Tibial artery (tissue), 4 donors: ENCODE results near the gene EHD4.

Source experiments
- DNase-seq, 2 donors: peaks; one replicate each; pipeline ENCODE4 v3.0.0-alpha.2; 2019
- H3K27ac ChIP-seq, 2 donors: fragments of 200-600 bp; sonication (generic) in 1 of 2; 1 replicate in 1 of 2; 2 replicates in 1 of 2; pipeline ENCODE4 v1.5.1; 2018 to 2019; ENCODE audit warnings: mild to moderate bottlenecking in 1 of 2
- H3K27me3 ChIP-seq, 2 donors: fragments of 200-600 bp; sonication (generic) in 1 of 2; one replicate each; pipeline versions ENCODE4 v1.5.1 to v1.6.0; 2016 to 2019
- H3K36me3 ChIP-seq, 3 donors: fragments of 200-600 bp; sonication (generic) in 2 of 3; one replicate each; pipeline ENCODE4 v1.5.1; 2016 to 2019; ENCODE audit warnings: mild to moderate bottlenecking in 2 of 3
- H3K4me1 ChIP-seq, 4 donors: fragments of 200-600 bp; sonication (generic) in 2 of 4; 1 replicate in 3 of 4; 2 replicates in 1 of 4; pipeline ENCODE4 v1.5.1; 2016 to 2019
- H3K4me3 ChIP-seq, 2 donors: fragments of 200-600 bp; sonication (generic) in 1 of 2; 1 replicate in 1 of 2; 2 replicates in 1 of 2; pipeline ENCODE4 v1.5.1; 2018 to 2019; ENCODE audit warnings: mild to moderate bottlenecking in 2 of 2
- H3K9me3 ChIP-seq, 3 donors: fragments of 200-600 bp; sonication (generic) in 1 of 3; one replicate each; pipeline ENCODE4 v1.5.1; 2016 to 2019
- intact Hi-C: fragments of 100-400 bp; cut with DNase I; formaldehyde crosslinking; loops from one replicate; pipeline ENCODE4 v1.15.0; 2023; ENCODE audit warnings: low total_unique reads
- TF ChIP-seq, protein P1 (sequence below), 2 experiments: fragments of 200-600 bp in 1 of 2; fragments of 450-650 bp in 1 of 2; IDR thresholded peaks; one replicate each; pipeline ENCODE4 v1.5.1; 2017 to 2019; ENCODE audit warnings: antibody characterized with exemption in 2 of 2, mild to moderate bottlenecking in 1 of 2, moderate library complexity in 1 of 2

EHD4 gene

DNA sequence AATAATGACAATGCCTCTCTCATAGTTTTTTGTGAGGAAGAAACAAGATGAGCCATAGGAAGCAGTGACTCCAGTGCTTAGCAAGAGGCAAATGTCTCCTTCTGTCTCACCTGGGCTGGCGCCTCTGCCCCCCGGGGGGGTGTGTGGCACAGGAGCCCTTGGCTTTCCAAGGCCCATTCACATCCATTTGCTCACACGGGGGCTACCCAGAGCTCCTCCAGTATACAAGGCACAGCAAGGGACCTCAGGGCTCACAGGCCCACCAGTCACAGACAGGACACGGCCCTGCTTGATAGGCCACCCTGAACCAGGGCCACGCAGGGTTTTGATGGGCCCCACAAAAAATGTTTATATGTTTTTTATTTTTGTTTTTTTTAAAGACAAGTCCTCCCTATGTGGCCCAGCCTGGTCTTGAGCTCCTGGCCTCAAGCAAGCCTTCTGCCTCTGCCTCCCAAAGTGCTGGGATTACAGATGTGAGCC lies 21.9 kb upstream of the EHD4 start:
- Histone ChIP-seq H3K27ac (no peak overlapping the region), H3K4me3 (no peak overlapping the region), H3K36me3 (no peaks in the 10 kb centered on the region), H3K4me1 (no peaks in the 10 kb centered on the region), H3K9me3 (no peaks in the 10 kb centered on the region), H3K27me3 (no peaks in the 10 kb centered on the region)
- TF ChIP-seq, protein P1, sequence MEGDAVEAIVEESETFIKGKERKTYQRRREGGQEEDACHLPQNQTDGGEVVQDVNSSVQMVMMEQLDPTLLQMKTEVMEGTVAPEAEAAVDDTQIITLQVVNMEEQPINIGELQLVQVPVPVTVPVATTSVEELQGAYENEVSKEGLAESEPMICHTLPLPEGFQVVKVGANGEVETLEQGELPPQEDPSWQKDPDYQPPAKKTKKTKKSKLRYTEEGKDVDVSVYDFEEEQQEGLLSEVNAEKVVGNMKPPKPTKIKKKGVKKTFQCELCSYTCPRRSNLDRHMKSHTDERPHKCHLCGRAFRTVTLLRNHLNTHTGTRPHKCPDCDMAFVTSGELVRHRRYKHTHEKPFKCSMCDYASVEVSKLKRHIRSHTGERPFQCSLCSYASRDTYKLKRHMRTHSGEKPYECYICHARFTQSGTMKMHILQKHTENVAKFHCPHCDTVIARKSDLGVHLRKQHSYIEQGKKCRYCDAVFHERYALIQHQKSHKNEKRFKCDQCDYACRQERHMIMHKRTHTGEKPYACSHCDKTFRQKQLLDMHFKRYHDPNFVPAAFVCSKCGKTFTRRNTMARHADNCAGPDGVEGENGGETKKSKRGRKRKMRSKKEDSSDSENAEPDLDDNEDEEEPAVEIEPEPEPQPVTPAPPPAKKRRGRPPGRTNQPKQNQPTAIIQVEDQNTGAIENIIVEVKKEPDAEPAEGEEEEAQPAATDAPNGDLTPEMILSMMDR (IDR thresholded peaks at IDR 0.05) = no peak
- intact Hi-C loops = no loop called here
- no peak for DNase-seq

GRCh38 chr15:41993472-41994170 lies 21.3 kb upstream of the EHD4 start:
- no peaks in the 10 kb centered on the region for H3K36me3 ChIP-seq
- H3K4me1 ChIP-seq = no peaks in the 10 kb centered on the region
- intact Hi-C loops = no loop called here
- no peak overlapping the region for H3K4me3 ChIP-seq
- H3K27ac ChIP-seq = no peak overlapping the region
- DNase-seq = no peak
- H3K27me3 ChIP-seq = no peaks in the 10 kb centered on the region
- no peaks in the 10 kb centered on the region for H3K9me3 ChIP-seq
- TF ChIP-seq, protein P1 (IDR thresholded peaks at IDR 0.05) = no peak

DNA sequence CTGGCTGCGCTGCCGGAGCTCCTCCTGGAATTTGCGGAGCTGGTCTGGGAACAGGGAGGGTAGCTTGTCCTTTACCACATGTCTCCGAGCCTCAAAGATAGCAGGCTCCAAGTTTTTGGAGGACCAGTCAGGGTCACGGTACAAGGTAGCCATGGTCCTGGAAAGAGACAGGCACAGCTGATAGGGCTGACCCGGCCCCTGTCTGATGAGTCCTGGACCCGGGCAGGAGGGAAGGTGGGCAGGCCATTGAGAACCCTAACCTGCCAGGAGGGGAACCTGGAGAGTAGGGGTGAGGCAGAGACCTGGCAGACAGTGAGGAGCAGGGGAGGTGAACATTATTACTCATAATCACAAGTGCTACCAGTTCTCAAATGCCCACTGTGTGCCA lies 20.4 kb upstream of the EHD4 start:
- H3K9me3 ChIP-seq = no peaks in the 10 kb centered on the region
- H3K27ac ChIP-seq = no peak overlapping the region
- TF ChIP-seq, protein P1 (IDR thresholded peaks at IDR 0.05) = no peak
- no peaks in the 10 kb centered on the region for H3K36me3 ChIP-seq
- no peak overlapping the region for H3K4me3 ChIP-seq
- DNase-seq = no peak
- H3K4me1 ChIP-seq = no peaks in the 10 kb centered on the region
- intact Hi-C loops = no loop called here
- no peaks in the 10 kb centered on the region for H3K27me3 ChIP-seq

- Histone ChIP-seq H3K9me3 (no peaks in the 10 kb centered on the region), H3K36me3 (no peaks in the 10 kb centered on the region), H3K4me1 (no peaks in the 10 kb centered on the region), H3K27me3 (no peaks in the 10 kb centered on the region), H3K4me3 (no peak overlapping the region), H3K27ac (no peak overlapping the region)
- peak in 1 of 2 donors; percentile 51 for DNase-seq
- intact Hi-C loops = no loop called here
- TF ChIP-seq, protein P1 (IDR thresholded peaks at IDR 0.05) = no peak
Observed at GRCh38 chr15:41992151-41992802, 19.9 kb upstream of the EHD4 start.

DNA sequence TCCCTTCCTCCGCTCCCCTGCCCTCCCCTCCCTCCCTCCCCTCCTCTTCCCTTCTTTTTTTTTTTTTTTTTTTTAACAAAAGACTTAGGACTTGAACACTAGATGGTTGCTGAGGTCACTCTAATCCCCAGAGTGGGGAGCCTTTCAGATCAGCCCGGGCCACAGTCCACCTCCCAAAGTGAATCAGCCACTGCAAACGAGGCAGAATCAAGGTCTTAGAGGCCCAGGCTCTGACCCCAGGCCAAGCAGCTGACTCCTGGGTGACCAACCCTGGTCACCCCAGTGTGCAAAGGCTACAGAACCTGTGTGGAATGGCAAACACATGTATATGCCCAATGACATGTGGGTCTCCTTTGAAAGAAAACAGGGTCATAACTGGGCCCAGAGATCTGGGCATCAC lies 18.3 kb upstream of the EHD4 start:
- H3K4me1 ChIP-seq = peaks cover 0 to 3% (median under 1%) of the 10 kb centered on the region in 4 donors
- no peak overlapping the region for H3K27ac ChIP-seq
- H3K9me3 ChIP-seq = no peaks in the 10 kb centered on the region
- TF ChIP-seq, protein P1 (IDR thresholded peaks at IDR 0.05) = no peak
- intact Hi-C loops = loop anchor here (2.0 kb wide), 1 partner anchor 94 kb away; no protein-coding TSS in a partner anchor
- no peaks in the 10 kb centered on the region for H3K27me3 ChIP-seq
- H3K4me3 ChIP-seq = no peak overlapping the region
- no peak for DNase-seq
- no peaks in the 10 kb centered on the region for H3K36me3 ChIP-seq
